AG10803 (cell line): ENCODE data around the gene FILIP1.
A peak's percentile ranks its signal among the peaks of the same experiment; 100 is the strongest.

Experiments
- DNase-seq: peaks from one replicate; pipeline ENCODE4 v3.0.0; 2010; ENCODE audit warnings: low read depth
- H3K4me3 ChIP-seq: 2 replicates; pipeline ENCODE4 v1.5.1; 2011; ENCODE audit warnings: mild to moderate bottlenecking, low read length, control low read depth
- CTCF ChIP-seq: conservative IDR thresholded peaks from 2 replicates; pipeline ENCODE4 v1.5.1; 2011; ENCODE audit warnings: mild to moderate bottlenecking, low read length, control low read depth, inconsistent platforms

Gene FILIP1

GRCh38 chr6:75493400-75494064 is at the start of gene FILIP1:
FILIP1 (minus strand) TSS chr6:75493800; CDS start chr6:75414972, 78,828 bp downstream.
- peak; percentile 14 for DNase-seq
- peak within 1 kb of the TSS; percentile 1; the same call in 1 of the 2 replicates for H3K4me3 ChIP-seq
- no peak for TF ChIP-seq CTCF

GRCh38 chr6:75543311-75543710 is 49.7 kb upstream of the FILIP1 start:
- no peak for TF ChIP-seq CTCF
- no peak overlapping the region for H3K4me3 ChIP-seq
- no peak for DNase-seq

GRCh38 chr6:75539136-75539535 is 45.5 kb upstream of the FILIP1 start:
- no peak for DNase-seq
- H3K4me3 ChIP-seq = no peak overlapping the region
- TF ChIP-seq CTCF = no peak

GRCh38 chr6:75532521-75532920 is 38.9 kb upstream of the FILIP1 start:
- no peak for TF ChIP-seq CTCF
- DNase-seq = peak; percentile 24
- H3K4me3 ChIP-seq = no peak overlapping the region

- H3K4me3 ChIP-seq = no peak overlapping the region
- TF ChIP-seq CTCF = no peak
- DNase-seq = no peak
Observed at GRCh38 chr6:75531174-75531573, 37.6 kb upstream of the FILIP1 start.

- no peak overlapping the region for H3K4me3 ChIP-seq
Observed at GRCh38 chr6:75530696-75531095, 37.1 kb upstream of the FILIP1 start.

More at GRCh38 chr6:75530696-75531095, 37.1 kb upstream of the FILIP1 start:
- peak; percentile 38 for DNase-seq
- TF ChIP-seq CTCF = no peak
